H9 (cell line): ENCODE measurements around the gene ACOX3. TPM values are rescaled to one million over a fixed set of nuclear protein-coding genes. Genes with fewer than 3 reads are reported as not detected.

Source experiments
- DNase-seq: peaks from one replicate; pipeline ENCODE4 v3.0.0-alpha.2; 2017
- H2AFZ ChIP-seq: one replicate; pipeline ENCODE4 v1.6.1; 2013; ENCODE audit warnings: mild to moderate bottlenecking, low read length, control low read depth, moderate library complexity
- H2AK5ac ChIP-seq: 2 replicates; pipeline ENCODE4 v1.6.1; 2013; ENCODE audit warnings: low read length, control low read depth, mixed read lengths; ENCODE audit not compliant: insufficient read length
- H2BK120ac ChIP-seq: one replicate; pipeline ENCODE4 v1.6.1; 2013; ENCODE audit warnings: low read depth, mild to moderate bottlenecking, low read length, control low read depth, inconsistent platforms; ENCODE audit not compliant: poor library complexity, severe bottlenecking
- H2BK12ac ChIP-seq: 2 replicates; pipeline ENCODE4 v1.6.1; 2013; ENCODE audit warnings: low read length, control low read depth, mixed read lengths, low read depth; ENCODE audit not compliant: insufficient read length
- H2BK15ac ChIP-seq: 2 replicates; pipeline ENCODE4 v1.6.1; 2013; ENCODE audit warnings: low read depth, low read length, control low read depth
- H2BK20ac ChIP-seq: one replicate; pipeline ENCODE4 v1.6.1; 2013; ENCODE audit warnings: low read depth, mild to moderate bottlenecking, low read length, control low read depth, inconsistent platforms; ENCODE audit not compliant: poor library complexity, severe bottlenecking
- H2BK5ac ChIP-seq: 2 replicates; pipeline ENCODE4 v1.6.1; 2013; ENCODE audit warnings: low read length, control low read depth, mixed read lengths; ENCODE audit not compliant: insufficient read length
- H3K14ac ChIP-seq: 2 replicates; pipeline ENCODE4 v1.6.1; 2013; ENCODE audit warnings: low read length, control low read depth; ENCODE audit not compliant: insufficient read depth
- H3K18ac ChIP-seq: 2 replicates; pipeline ENCODE4 v1.6.1; 2013; ENCODE audit warnings: low read depth, mild to moderate bottlenecking, mixed read lengths, low read length, control low read depth; ENCODE audit not compliant: insufficient read length
- H3K23ac ChIP-seq: 2 replicates; pipeline ENCODE4 v1.6.1; 2013; ENCODE audit warnings: low read length, control low read depth, mixed read lengths, low read depth; ENCODE audit not compliant: insufficient read length
- H3K23me2 ChIP-seq: 2 replicates; pipeline ENCODE4 v1.6.1; 2013; ENCODE audit warnings: low read depth, mild to moderate bottlenecking, mixed read lengths, low read length, control low read depth; ENCODE audit not compliant: insufficient read length, poor library complexity, severe bottlenecking
- H3K27ac ChIP-seq: 2 replicates; pipeline ENCODE4 v1.5.1; 2013; ENCODE audit warnings: low read length, control low read depth, mixed read lengths, low read depth; ENCODE audit not compliant: insufficient read length
- H3K27me3 ChIP-seq: 2 replicates; pipeline ENCODE4 v1.6.1; 2013; ENCODE audit warnings: low read length, control low read depth, inconsistent platforms; ENCODE audit not compliant: insufficient read depth
- H3K4ac ChIP-seq: 2 replicates; pipeline ENCODE4 v1.6.1; 2013; ENCODE audit warnings: low read depth, mild to moderate bottlenecking, control low read depth, inconsistent platforms, low read length, moderate library complexity
- H3K4me1 ChIP-seq: 2 replicates; pipeline ENCODE4 v1.6.1; 2013; ENCODE audit warnings: low read length, control low read depth, inconsistent platforms; ENCODE audit not compliant: insufficient read depth
- H3K4me2 ChIP-seq: 2 replicates; pipeline ENCODE4 v1.6.1; 2013; ENCODE audit warnings: low read length, control low read depth, mixed read lengths; ENCODE audit not compliant: insufficient read length, insufficient read depth
- H3K56ac ChIP-seq: 2 replicates; pipeline ENCODE4 v1.6.1; 2013; ENCODE audit warnings: low read depth, mild to moderate bottlenecking, mixed read lengths, low read length, control low read depth; ENCODE audit not compliant: insufficient read length
- H3K79me1 ChIP-seq: 2 replicates; pipeline ENCODE4 v1.6.1; 2013; ENCODE audit warnings: low read depth, mild to moderate bottlenecking, moderate library complexity, low read length, control low read depth, inconsistent platforms; ENCODE audit not compliant: insufficient read depth, poor library complexity, severe bottlenecking
- H3K79me2 ChIP-seq: 2 replicates; pipeline ENCODE4 v1.6.1; 2013; ENCODE audit warnings: low read length, control low read depth, inconsistent platforms; ENCODE audit not compliant: insufficient read depth
- H3K9ac ChIP-seq: 2 replicates; pipeline ENCODE4 v1.6.1; 2013; ENCODE audit warnings: low read length, control low read depth, mixed read lengths; ENCODE audit not compliant: insufficient read length; ENCODE audit errors: extremely low read depth
- H3K9me3 ChIP-seq: one replicate; pipeline ENCODE4 v1.6.1; 2013; ENCODE audit warnings: low read depth, low read length, inconsistent platforms; ENCODE audit not compliant: control insufficient read depth
- H3T11ph ChIP-seq: one replicate; pipeline ENCODE4 v1.6.1; 2013; ENCODE audit warnings: mild to moderate bottlenecking, low read length, control low read depth, inconsistent platforms
- H4K20me1 ChIP-seq: one replicate; pipeline ENCODE4 v1.6.1; 2013; ENCODE audit not compliant: control insufficient read depth, insufficient read length, insufficient read depth
- H4K5ac ChIP-seq: 2 replicates; pipeline ENCODE4 v1.6.1; 2013; ENCODE audit warnings: low read depth, mild to moderate bottlenecking, mixed read lengths, low read length, control low read depth; ENCODE audit not compliant: insufficient read length
- H4K8ac ChIP-seq: replicated peaks from 2 replicates; pipeline ENCODE4 v1.6.1; 2013; ENCODE audit warnings: low read length, control low read depth, mixed read lengths, low read depth; ENCODE audit not compliant: insufficient read length
- H4K91ac ChIP-seq: 2 replicates; pipeline ENCODE4 v1.6.1; 2013; ENCODE audit warnings: low read depth, mild to moderate bottlenecking, moderate library complexity, mixed read lengths, low read length, control low read depth; ENCODE audit not compliant: insufficient read length
- H3K27ac Mint-ChIP-seq, 3 experiments: 2 replicates in 2 of 3; 3 replicates in 1 of 3; pipeline ENCODE4 v1.8.0; 2020 to 2021; ENCODE audit warnings: mixed read lengths in 3 of 3, mild to moderate bottlenecking in 1 of 3, moderate library complexity in 1 of 3
- H3K27me3 Mint-ChIP-seq: 2 replicates; pipeline ENCODE4 v1.8.0; 2021; ENCODE audit warnings: low read depth, mild to moderate bottlenecking, moderate library complexity, mixed read lengths
- H3K36me3 Mint-ChIP-seq, 3 experiments: 2 replicates in 2 of 3; 3 replicates in 1 of 3; pipeline ENCODE4 v1.8.0; 2020 to 2021; ENCODE audit warnings: low read depth in 3 of 3, mixed read lengths in 3 of 3; ENCODE audit not compliant: insufficient read depth in 1 of 3
- H3K4me1 Mint-ChIP-seq, 2 experiments: 2 replicates each; pipeline ENCODE4 v1.8.0; 2020; ENCODE audit warnings: mixed read lengths in 2 of 2
- H3K4me3 Mint-ChIP-seq, 2 experiments: 2 replicates in 1 of 2; 3 replicates in 1 of 2; pipeline ENCODE4 v1.8.0; 2020 to 2021; ENCODE audit warnings: mild to moderate bottlenecking in 2 of 2, mixed read lengths in 2 of 2, moderate library complexity in 1 of 2
- H3K9me3 Mint-ChIP-seq, 2 experiments: 2 replicates in 1 of 2; 3 replicates in 1 of 2; pipeline ENCODE4 v1.8.0; 2020; ENCODE audit warnings: mild to moderate bottlenecking in 2 of 2, mixed read lengths in 2 of 2, moderate library complexity in 1 of 2
- CTCF ChIP-seq: fragments of 200-600 bp; sonication (generic); conservative IDR thresholded peaks from 3 replicates; pipeline ENCODE4 v1.8.0; 2021; ENCODE audit warnings: antibody characterized with exemption, mild to moderate bottlenecking
- WGBS: extraction: QIAGEN DNeasy Blood & Tissue Kit; methylation state at CpG from one replicate; pipeline ENCODE4 v1.1.7; 2013; ENCODE audit warnings: missing lambda C conversion rate, low lambda C conversion rate, mixed read lengths; ENCODE audit not compliant: insufficient read length; ENCODE audit errors: extremely low coverage; 5-methylcytosine and 5-hydroxymethylcytosine counted together
- total RNA-seq: library from RNA; stranded (reverse); gene quantifications from 2 replicates; pipeline ENCODE4 v1.2.1, GENCODE V29; 2021

The ACOX3 gene
- total RNA-seq, 1 experiment from 2014 or later, result 13.8 TPM

- Histone ChIP-seq H3K27me3 (no peaks in the 10 kb centered on the region), H3K4me1 (peaks cover 3% of the 10 kb centered on the region; the same call in 1 of the 2 replicates), H3K9me3 (no peaks in the 10 kb centered on the region), H3K79me2 (no peaks in the 10 kb centered on the region), H4K20me1 (no peaks in the 10 kb centered on the region), H2AFZ (no peak overlapping the region), H4K5ac (no peak overlapping the region), H2BK20ac (no peak overlapping the region), H3K27ac (no peak overlapping the region), H3K56ac (no peak overlapping the region), H3K14ac (no peak overlapping the region), H3K4me2 (no peak overlapping the region), H3K23me2 (no peaks in the 10 kb centered on the region), H2AK5ac (no peak overlapping the region), H2BK15ac (peak overlapping the region; percentile 2; the same call in 1 of the 2 replicates), H2BK5ac (no peak overlapping the region), H4K91ac (no peak overlapping the region), H3K4ac (no peak overlapping the region), H3K18ac (no peak overlapping the region), H2BK120ac (no peak overlapping the region), H3K9ac (no peak overlapping the region), H3T11ph (no peak overlapping the region), H4K8ac (no peak overlapping the region), H2BK12ac (no peak overlapping the region), H3K23ac (no peak overlapping the region), H3K79me1 (no peaks in the 10 kb centered on the region)
- H3K27me3 Mint-ChIP-seq, result no peaks in the 10 kb centered on the region
- H3K27ac Mint-ChIP-seq, result 0 out of 7 replicates have a peak overlapping the region, but pooled peaks of 1 of the 3 experiments have one; percentile 12
- TF ChIP-seq CTCF, result no peak
- no peak for DNase-seq
- WGBS, result no CpG with 5 or more reads among the region's 12 CpGs
- H3K4me1 Mint-ChIP-seq, result peaks cover 23 to 28% of the 10 kb centered on the region in 2 experiments
- H3K9me3 Mint-ChIP-seq, result no peaks in the 10 kb centered on the region
- H3K4me3 Mint-ChIP-seq, result no peak overlapping the region; a peak in 1 of 5 replicates
- peaks cover 0 to 10% (median 6%) of the 10 kb centered on the region in 3 experiments; a peak in 4 of 7 replicates for H3K36me3 Mint-ChIP-seq
Observed at GRCh38 chr4:8394806-8395205, 45.7 kb downstream of the ACOX3 start.
